A673 (cell line): Measurements from ENCODE around the gene TASP1.

Source experiments
- CTCF ChIP-seq: fragments of 300-800, 200-600 bp; sonication (generic); conservative IDR thresholded peaks from 2 replicates; pipeline ENCODE4 v1.5.1; 2017; ENCODE audit warnings: low read depth, mild to moderate bottlenecking, antibody characterized with exemption, low read length, moderate library complexity, mixed read lengths
- EZH2 ChIP-seq: fragments of 200-600 bp; sonication (generic); IDR thresholded peaks from 2 replicates; pipeline ENCODE4 v1.6.1; 2017; ENCODE audit warnings: borderline replicate concordance, low read depth, mild to moderate bottlenecking, mixed read lengths, antibody characterized with exemption, low read length; ENCODE audit not compliant: poor library complexity, severe bottlenecking

GRCh38 chr20:13632431-13632830, 6.3 kb downstream of the TASP1 start:
- TF ChIP-seq CTCF (no peak), EZH2 (no peak)
